Fibroblast of mammary gland (primary cell): ENCODE measurements around the gene DUSP28.

Experiments
- DNase-seq: peaks from one replicate; pipeline ENCODE4 v3.0.0-alpha.2; 2010; ENCODE audit warnings: low read depth
- H3K4me3 ChIP-seq: 2 replicates; pipeline ENCODE4 v1.5.1; 2011; ENCODE audit warnings: low read depth, mild to moderate bottlenecking, low read length, moderate library complexity; ENCODE audit not compliant: control insufficient read depth
- CTCF ChIP-seq: conservative IDR thresholded peaks from 2 replicates; pipeline ENCODE4 v1.5.1; 2011; ENCODE audit warnings: low read depth, low read length, inconsistent platforms; ENCODE audit not compliant: control insufficient read depth, insufficient read depth

DUSP28 gene

DNA sequence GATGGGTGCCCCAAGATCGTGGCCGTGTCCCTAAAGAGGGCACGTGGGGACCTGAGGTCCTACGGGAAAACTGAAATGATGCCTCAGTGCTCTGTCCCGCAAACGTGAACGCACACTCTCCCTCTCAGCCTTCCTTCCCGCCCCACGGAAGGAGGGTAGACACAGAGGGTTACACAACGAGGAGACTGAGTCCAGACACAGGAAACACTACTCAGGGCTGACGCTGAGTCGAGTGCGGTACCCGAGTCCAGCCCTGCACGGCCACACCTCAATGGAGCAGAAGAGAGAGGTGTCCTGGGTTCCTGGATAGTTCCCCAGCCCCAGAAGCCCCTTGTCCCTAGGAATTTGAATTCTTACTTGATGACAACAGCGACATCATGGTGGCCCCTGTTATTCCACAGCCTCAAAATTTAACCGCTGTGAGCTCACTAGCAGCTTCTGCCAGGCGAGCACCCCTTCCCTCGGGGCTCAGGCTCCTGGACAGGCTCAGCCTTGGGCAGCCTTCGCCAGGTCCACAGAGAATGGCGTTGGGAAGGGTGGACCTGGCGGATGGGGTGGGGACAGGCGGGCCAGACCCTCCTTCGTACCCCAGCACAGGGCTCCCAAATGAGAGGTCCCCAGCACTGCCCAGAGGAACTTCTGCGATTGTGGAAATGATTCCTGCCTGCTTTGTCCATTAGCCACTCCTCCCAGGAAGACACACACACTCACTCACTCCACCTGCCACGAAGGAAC lies 7.1 kb downstream of the DUSP28 start:
- peak overlapping the region; percentile 52 for H3K4me3 ChIP-seq
- no peak for TF ChIP-seq CTCF
- peak; percentile 27 for DNase-seq

DNA sequence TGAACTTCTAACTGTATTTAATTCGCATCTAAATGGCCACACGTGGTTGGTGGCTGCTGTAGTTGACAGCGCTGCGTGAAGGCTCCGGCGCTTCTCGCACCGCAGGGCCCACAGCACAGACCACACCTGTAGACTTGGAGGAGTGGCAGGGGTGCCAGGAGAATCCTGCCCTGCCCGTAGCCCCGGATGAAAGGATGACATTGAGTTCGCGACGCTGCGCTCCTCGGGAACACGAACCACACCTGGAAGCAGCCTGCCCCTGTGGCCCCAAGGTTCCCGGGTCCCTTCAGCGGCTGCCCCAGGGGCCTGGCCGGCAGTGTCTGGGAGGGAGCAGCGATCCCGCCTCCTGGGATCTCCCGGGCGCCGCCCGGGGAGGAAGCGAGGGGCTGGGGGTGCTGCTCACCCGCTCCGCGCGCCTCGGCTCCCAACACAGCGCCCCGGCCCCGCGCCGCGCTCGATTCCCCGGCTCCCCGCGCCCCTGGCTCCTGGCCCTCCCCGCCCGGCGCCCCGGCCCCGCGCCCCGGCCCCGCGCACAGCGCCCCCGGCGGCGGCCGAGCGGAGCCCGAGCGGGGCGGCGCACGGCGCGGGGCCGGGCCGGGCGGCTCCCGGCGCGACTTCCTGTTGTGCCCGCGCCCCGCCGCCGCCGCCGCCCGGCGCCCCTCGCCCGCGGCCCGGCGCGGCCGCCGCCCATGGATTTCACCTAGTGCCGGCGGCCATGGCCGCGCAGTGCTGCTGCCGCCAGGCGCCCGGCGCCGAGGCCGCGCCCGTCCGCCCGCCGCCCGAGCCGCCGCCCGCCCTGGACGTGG lies 7.9 kb downstream of the DUSP28 start, which contains the start of gene RNPEPL1:
Gene RNPEPL1 (plus strand): TSS at position 613 of the 806 bp plus-strand sequence. CDS start 103 bp downstream, at position 716.
- no peak for DNase-seq
- H3K4me3 ChIP-seq: peak within 1 kb of the TSS; percentile 52
- no peak for TF ChIP-seq CTCF

DNA sequence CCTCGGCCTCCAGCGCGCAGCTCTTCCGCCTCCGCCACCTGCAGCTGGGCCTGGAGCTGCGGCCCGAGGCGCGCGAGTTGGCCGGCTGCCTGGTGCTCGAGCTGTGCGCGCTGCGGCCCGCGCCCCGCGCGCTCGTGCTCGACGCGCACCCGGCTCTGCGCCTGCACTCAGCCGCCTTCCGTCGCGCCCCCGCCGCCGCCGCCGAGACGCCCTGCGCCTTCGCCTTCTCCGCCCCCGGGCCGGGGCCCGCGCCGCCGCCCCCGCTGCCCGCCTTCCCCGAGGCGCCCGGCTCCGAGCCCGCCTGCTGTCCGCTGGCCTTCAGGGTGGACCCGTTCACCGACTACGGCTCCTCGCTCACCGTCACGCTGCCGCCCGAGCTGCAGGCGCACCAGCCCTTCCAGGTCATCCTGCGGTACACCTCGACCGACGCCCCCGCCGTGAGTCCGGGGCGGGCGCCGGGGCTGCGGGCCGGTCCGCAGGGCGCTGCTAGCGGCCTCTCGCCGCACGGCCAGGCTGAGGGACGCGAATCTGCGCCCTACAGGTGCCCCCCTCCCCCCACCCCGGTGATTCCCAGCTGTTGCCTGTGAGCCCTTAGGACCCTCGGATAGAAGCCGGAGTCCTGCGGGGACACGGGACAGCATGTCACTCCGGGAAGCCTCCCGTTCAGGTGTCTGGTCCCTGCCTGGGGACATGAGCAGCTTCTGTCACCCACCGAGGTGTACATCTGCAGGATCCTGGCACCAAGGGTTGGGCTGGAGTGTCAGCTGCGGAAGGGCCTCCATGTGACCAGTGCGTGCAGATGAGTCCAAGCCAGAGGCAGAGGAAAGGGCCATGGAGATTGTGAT lies 8.7 kb downstream of the DUSP28 start:
- peak; percentile 58 for DNase-seq
- TF ChIP-seq CTCF: no peak

GRCh38 chr2:240569523-240569997 lies 9.4 kb downstream of the DUSP28 start:
- no peak for DNase-seq
- peak overlapping the region; percentile 46 for H3K4me3 ChIP-seq
- no peak for TF ChIP-seq CTCF

More for the DNA sequence above, 8.7 kb downstream of the DUSP28 start:
- H3K4me3 ChIP-seq: peak overlapping the region; percentile 46

GRCh38 chr2:240569998-240570530 lies 9.9 kb downstream of the DUSP28 start:
- TF ChIP-seq CTCF: no peak
- DNase-seq: no peak
- no peak overlapping the region for H3K4me3 ChIP-seq
